ENCODE data around the gene TRIOBP. TPM values are rescaled to one million over a fixed set of nuclear protein-coding genes. Genes with fewer than 3 reads are reported as not detected.

The TRIOBP gene
- total RNA-seq, 2 donors from 2014 or later: 17.4 to 26.0 TPM

GRCh38 chr22:37769056-37769455 lies 72.2 kb downstream of the TRIOBP start:
- ATAC-seq: no peak
- Mint-ChIP-seq H3K36me3 (no peaks in the 10 kb centered on the region), H3K9me3 (no peaks in the 10 kb centered on the region)

GRCh38 chr22:37771081-37771480 lies 74.2 kb downstream of the TRIOBP start:
- Mint-ChIP-seq H3K36me3 (no peaks in the 10 kb centered on the region), H3K27ac (peak overlapping the region in 1 of 2 donors; percentile 56), H3K9me3 (no peaks in the 10 kb centered on the region)
- ATAC-seq (no peak), DNase-seq (ENCODE audit: low spot score in 2 of 2) (no peak)

More at GRCh38 chr22:37769056-37769455, 72.2 kb downstream of the TRIOBP start:
- no peak for DNase-seq (ENCODE audit: low spot score in 2 of 2)
- H3K27ac Mint-ChIP-seq: no peak overlapping the region

GRCh38 chr22:37771702-37772427 lies 75.0 kb downstream of the TRIOBP start:
- Mint-ChIP-seq H3K36me3 (no peaks in the 10 kb centered on the region), H3K27ac (no peak overlapping the region), H3K9me3 (no peaks in the 10 kb centered on the region)
- DNase-seq (ENCODE audit: low spot score in 2 of 2) (no peak), ATAC-seq (no peak)

- H3K27ac Mint-ChIP-seq: peak overlapping the region in 1 of 2 donors; percentile 62
- ATAC-seq (no peak), DNase-seq (ENCODE audit: low spot score in 2 of 2) (no peak)
- no peaks in the 10 kb centered on the region for H3K36me3 Mint-ChIP-seq
- H3K9me3 Mint-ChIP-seq: no peaks in the 10 kb centered on the region
Observed at GRCh38 chr22:37774728-37775127, 77.9 kb downstream of the TRIOBP start.

- ATAC-seq: no peak
- no peaks in the 10 kb centered on the region for H3K36me3 Mint-ChIP-seq
- no peak for DNase-seq (ENCODE audit: low spot score in 2 of 2)
- H3K27ac Mint-ChIP-seq: peak overlapping the region in 1 of 2 donors; percentile 48
- no peaks in the 10 kb centered on the region for H3K9me3 Mint-ChIP-seq
Observed at GRCh38 chr22:37775785-37776638, 79.2 kb downstream of the TRIOBP start.

GRCh38 chr22:37776639-37777005 lies 79.8 kb downstream of the TRIOBP start:
- no peaks in the 10 kb centered on the region for H3K36me3 Mint-ChIP-seq
- H3K27ac Mint-ChIP-seq: peak overlapping the region in 1 of 2 donors; percentile 48
- ATAC-seq: no peak
- DNase-seq (ENCODE audit: low spot score in 2 of 2): no peak
- H3K9me3 Mint-ChIP-seq: no peaks in the 10 kb centered on the region

- ATAC-seq: no peak
- H3K9me3 Mint-ChIP-seq: no peaks in the 10 kb centered on the region
- DNase-seq (ENCODE audit: low spot score in 2 of 2): no peak
- no peak overlapping the region for H3K27ac Mint-ChIP-seq
- H3K36me3 Mint-ChIP-seq: no peaks in the 10 kb centered on the region
Observed at GRCh38 chr22:37777122-37777687, 80.4 kb downstream of the TRIOBP start.

- ATAC-seq: no peak
- Mint-ChIP-seq H3K27ac (no peak overlapping the region), H3K36me3 (no peaks in the 10 kb centered on the region), H3K9me3 (no peaks in the 10 kb centered on the region)
- DNase-seq (ENCODE audit: low spot score in 2 of 2): no peak
Observed at GRCh38 chr22:37778370-37779009, 81.6 kb downstream of the TRIOBP start.

GRCh38 chr22:37781434-37782059 lies 84.7 kb downstream of the TRIOBP start:
- ATAC-seq (no peak), DNase-seq (ENCODE audit: low spot score in 2 of 2) (no peak)
- no peaks in the 10 kb centered on the region for H3K9me3 Mint-ChIP-seq
- no peaks in the 10 kb centered on the region for H3K36me3 Mint-ChIP-seq
- H3K27ac Mint-ChIP-seq: peak overlapping the region in 1 of 2 donors; percentile 74

- no peak overlapping the region for H3K27ac Mint-ChIP-seq
- H3K36me3 Mint-ChIP-seq: no peaks in the 10 kb centered on the region
- DNase-seq (ENCODE audit: low spot score in 2 of 2) (no peak), ATAC-seq (no peak)
- H3K9me3 Mint-ChIP-seq: no peaks in the 10 kb centered on the region
Observed at GRCh38 chr22:37782340-37783168, 85.7 kb downstream of the TRIOBP start.

GRCh38 chr22:37784829-37785495 lies 88.1 kb downstream of the TRIOBP start:
- Mint-ChIP-seq H3K9me3 (no peaks in the 10 kb centered on the region), H3K27ac (no peak overlapping the region), H3K36me3 (no peaks in the 10 kb centered on the region)
- peak in 1 of 2 donors; percentile 22 for ATAC-seq
- no peak for DNase-seq (ENCODE audit: low spot score in 2 of 2)

GRCh38 chr22:37790234-37790633 lies 93.4 kb downstream of the TRIOBP start:
- H3K9me3 Mint-ChIP-seq: no peaks in the 10 kb centered on the region
- ATAC-seq: no peak
- no peaks in the 10 kb centered on the region for H3K36me3 Mint-ChIP-seq
- no peak for DNase-seq (ENCODE audit: low spot score in 2 of 2)
- no peak overlapping the region for H3K27ac Mint-ChIP-seq

GRCh38 chr22:37792494-37792893 lies 95.6 kb downstream of the TRIOBP start:
- DNase-seq (ENCODE audit: low spot score in 2 of 2): no peak
- no peaks in the 10 kb centered on the region for H3K9me3 Mint-ChIP-seq
- ATAC-seq: no peak

GRCh38 chr22:37794376-37794775 lies 97.5 kb downstream of the TRIOBP start:
- H3K9me3 Mint-ChIP-seq: no peaks in the 10 kb centered on the region
- DNase-seq (ENCODE audit: low spot score in 2 of 2) (no peak), ATAC-seq (no peak)
- H3K27ac Mint-ChIP-seq: no peak overlapping the region
- no peaks in the 10 kb centered on the region for H3K36me3 Mint-ChIP-seq

More at GRCh38 chr22:37792494-37792893, 95.6 kb downstream of the TRIOBP start:
- Mint-ChIP-seq H3K27ac (no peak overlapping the region), H3K36me3 (no peaks in the 10 kb centered on the region)

GRCh38 chr22:37796079-37796478 lies 99.2 kb downstream of the TRIOBP start:
- Mint-ChIP-seq H3K27ac (peak overlapping the region in 1 of 2 donors; percentile 20), H3K36me3 (no peaks in the 10 kb centered on the region), H3K9me3 (no peaks in the 10 kb centered on the region)
- no peak for ATAC-seq
- no peak for DNase-seq (ENCODE audit: low spot score in 2 of 2)
